Gastroesophageal sphincter (tissue), 4 donors: ENCODE measurements around the gene BAIAP2L1. TPM values are rescaled to one million over a fixed set of nuclear protein-coding genes. Genes with fewer than 3 reads are reported as not detected.

ENCODE experiments used
- ATAC-seq: fragments of 150-250 bp; one replicate; pipeline ENCODE4 v1.9.1; 2016; ENCODE audit warnings: mild to moderate bottlenecking, moderate library complexity
- H3K27ac ChIP-seq, 4 donors: fragments of 200-600 bp; sonication (generic) in 3 of 4; 1 replicate in 3 of 4; 2 replicates in 1 of 4; pipeline ENCODE4 v1.5.1; 2016 to 2019
- H3K27me3 ChIP-seq: fragments of 200-600 bp; sonication (generic); one replicate; pipeline ENCODE4 v1.5.1; 2019
- H3K36me3 ChIP-seq, 2 donors: fragments of 200-600 bp; sonication (generic); one replicate each; pipeline ENCODE4 v1.5.1; 2019; ENCODE audit warnings: control low read depth in 1 of 2
- H3K4me1 ChIP-seq, 3 donors: fragments of 200-600 bp; sonication (generic); 1 replicate in 2 of 3; 2 replicates in 1 of 3; pipeline ENCODE4 v1.5.1; 2016 to 2019; ENCODE audit warnings: control low read depth in 2 of 3
- H3K4me3 ChIP-seq, 2 donors: fragments of 200-600 bp; sonication (generic); one replicate each; pipeline ENCODE4 v1.5.1; 2019; ENCODE audit warnings: mild to moderate bottlenecking in 1 of 2, moderate library complexity in 1 of 2
- H3K9me3 ChIP-seq, 3 donors: fragments of 200-600 bp; sonication (generic); one replicate each; pipeline ENCODE4 v1.5.1; 2017 to 2019; ENCODE audit warnings: control low read depth in 2 of 3
- CTCF ChIP-seq, 4 experiments: fragments of 200-600 bp in 2 of 4; fragments of 450-650 bp in 2 of 4; sonication (generic) in 1 of 4; IDR thresholded peaks; one replicate each; pipeline ENCODE4 v1.5.1; 2017 to 2019; ENCODE audit warnings: antibody characterized with exemption in 4 of 4, mild to moderate bottlenecking in 2 of 4, moderate library complexity in 2 of 4
- EP300 ChIP-seq: sonication (generic); formaldehyde crosslinking; IDR thresholded peaks from one replicate; pipeline ENCODE4 v1.6.1; 2017; ENCODE audit warnings: antibody characterized with exemption, mild to moderate bottlenecking
- POLR2A ChIP-seq, 2 donors: fragments of 450-650 bp; IDR thresholded peaks; one replicate each; pipeline ENCODE4 v1.6.1; 2017; ENCODE audit warnings: antibody characterized with exemption in 2 of 2, mild to moderate bottlenecking in 2 of 2, moderate library complexity in 1 of 2
- POLR2AphosphoS5 ChIP-seq: sonication (generic); formaldehyde crosslinking; IDR thresholded peaks from one replicate; pipeline ENCODE4 v1.6.1; 2017; ENCODE audit warnings: antibody characterized with exemption
- WGBS, 2 donors: methylation state at CpG; one replicate each; pipeline ENCODE4 v1.1.5; 2018; ENCODE audit warnings: low coverage in 1 of 2; 5-methylcytosine and 5-hydroxymethylcytosine counted together
- total RNA-seq, 4 donors: library from RNA; depleted of rRNA; stranded (reverse); fragments of >200 nt; gene quantifications; one replicate each; pipeline ENCODE4 v1.1.0, GENCODE V29; 2016

BAIAP2L1 gene
- total RNA-seq, 4 donors from 2014 or later, result 0.13 to 6.7 (median 2.1) TPM

GRCh38 chr7:98365863-98366561 lies 34.9 kb downstream of the BAIAP2L1 start:
- no peaks in the 10 kb centered on the region for H3K36me3 ChIP-seq
- H3K4me3 ChIP-seq, result no peak overlapping the region
- H3K27me3 ChIP-seq, result peaks cover 15% of the 10 kb centered on the region
- ATAC-seq, result peak; percentile 78
- H3K4me1 ChIP-seq, result no peaks in the 10 kb centered on the region
- TF ChIP-seq POLR2A (IDR thresholded peaks at IDR 0.05) (no peak), EP300 (no peak)
- no peaks in the 10 kb centered on the region for H3K9me3 ChIP-seq
- H3K27ac ChIP-seq, result peak overlapping the region in 2 of 4 donors; percentile 24 to 26
- 79% methylated on average over 4 of the region's 11 CpGs; no CpG with 5 or more reads in 1 of the 2 donors for WGBS, 2 donors

- TF ChIP-seq POLR2AphosphoS5, result no peak
- TF ChIP-seq EP300, result no peak
- no peak for TF ChIP-seq CTCF (IDR thresholded peaks at IDR 0.05)
- no peak for TF ChIP-seq POLR2A (IDR thresholded peaks at IDR 0.05)
- 90 to 97% methylated on average over 5 to 8 of the region's 8 CpGs for WGBS, 2 donors
Observed at GRCh38 chr7:98364220-98364619, 36.7 kb downstream of the BAIAP2L1 start.

DNA sequence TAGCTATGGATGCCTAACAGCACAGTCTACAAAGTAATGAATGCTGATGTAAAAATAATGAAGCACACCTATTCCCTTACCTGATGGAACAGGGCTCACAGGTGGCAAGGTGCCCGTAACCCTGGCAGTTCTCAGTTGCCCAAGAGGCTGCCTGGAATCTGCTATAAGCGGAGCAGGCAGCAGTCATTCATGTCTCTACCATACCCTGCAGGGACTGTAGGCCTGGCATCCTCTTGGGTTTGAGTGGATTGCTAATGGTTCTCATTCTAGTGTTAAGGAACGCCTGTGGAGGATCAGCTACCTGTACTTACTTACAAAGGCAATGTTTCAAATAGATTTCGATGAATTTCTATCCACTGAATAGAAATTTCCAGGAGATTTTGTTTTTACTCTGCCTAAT lies 38.4 kb downstream of the BAIAP2L1 start:
- 7 to 78% methylated on average over 2 to 4 of the region's 4 CpGs for WGBS, 2 donors
- peaks cover 4% of the 10 kb centered on the region for H3K27me3 ChIP-seq
- ATAC-seq, result no peak

More at GRCh38 chr7:98364220-98364619, 36.7 kb downstream of the BAIAP2L1 start:
- Histone ChIP-seq H3K36me3 (no peaks in the 10 kb centered on the region), H3K27ac (no peak overlapping the region), H3K27me3 (peaks cover 15% of the 10 kb centered on the region), H3K9me3 (no peaks in the 10 kb centered on the region), H3K4me1 (no peaks in the 10 kb centered on the region), H3K4me3 (no peak overlapping the region)
- ATAC-seq, result no peak

DNA sequence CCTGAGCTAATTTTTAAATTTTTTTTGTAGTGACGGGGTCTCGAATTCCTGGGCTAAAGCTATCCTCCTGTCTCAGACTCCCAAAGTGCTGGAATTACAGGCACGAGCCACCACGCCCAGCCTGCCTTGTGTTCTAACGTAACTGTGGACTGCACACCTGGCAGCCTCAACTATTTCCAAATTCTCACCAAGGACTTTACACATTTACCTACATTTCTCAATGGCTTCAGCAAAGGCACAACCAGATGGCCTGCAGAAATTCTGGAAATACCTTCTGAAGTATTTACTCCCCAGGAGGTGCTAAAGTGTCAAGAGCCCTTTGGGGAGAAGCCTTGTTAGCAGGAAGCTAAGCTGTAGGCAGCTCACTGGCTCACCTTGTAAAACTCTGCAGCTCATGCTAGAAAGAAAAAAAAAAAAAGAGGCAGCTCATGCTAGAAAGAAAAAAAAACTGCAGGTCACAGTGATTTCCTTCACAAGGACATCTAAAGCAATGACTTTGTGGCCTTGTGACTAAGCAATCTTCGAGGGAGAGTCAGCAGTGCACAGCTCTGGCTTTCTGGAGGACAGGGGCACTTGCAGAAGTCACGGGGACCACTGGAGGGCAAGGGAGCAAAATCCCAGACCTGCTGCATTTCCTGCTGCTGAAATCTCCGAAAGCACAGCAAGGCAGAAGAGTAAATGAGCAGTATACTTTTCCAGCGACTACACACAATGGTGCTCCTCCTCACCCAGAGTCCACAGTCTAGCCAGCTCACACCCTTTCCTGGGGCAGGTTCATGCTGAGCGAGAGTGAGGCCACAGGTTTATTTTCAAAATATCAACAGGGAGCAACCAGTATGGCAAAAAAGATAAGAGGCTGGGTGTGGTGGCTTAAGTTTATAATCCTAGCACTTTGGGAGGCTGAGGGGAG lies 40.4 kb downstream of the BAIAP2L1 start:
- no peaks in the 10 kb centered on the region for H3K36me3 ChIP-seq
- H3K4me1 ChIP-seq, result no peaks in the 10 kb centered on the region
- 76 to 96% methylated on average over 4 to 9 of the region's 10 CpGs for WGBS, 2 donors
- no peak overlapping the region for H3K27ac ChIP-seq
- no peaks in the 10 kb centered on the region for H3K9me3 ChIP-seq
- TF ChIP-seq POLR2AphosphoS5 (no peak), EP300 (no peak), POLR2A (IDR thresholded peaks at IDR 0.05) (no peak), CTCF (IDR thresholded peaks at IDR 0.05) (no peak)
- ATAC-seq, result no peak
- H3K4me3 ChIP-seq, result no peak overlapping the region
- H3K27me3 ChIP-seq, result no peaks in the 10 kb centered on the region

More for the DNA sequence above, 38.4 kb downstream of the BAIAP2L1 start:
- H3K9me3 ChIP-seq, result no peaks in the 10 kb centered on the region
- no peak overlapping the region for H3K4me3 ChIP-seq
- no peaks in the 10 kb centered on the region for H3K4me1 ChIP-seq
- H3K36me3 ChIP-seq, result no peaks in the 10 kb centered on the region
- no peak overlapping the region for H3K27ac ChIP-seq
- no peak for TF ChIP-seq EP300
- TF ChIP-seq POLR2A (IDR thresholded peaks at IDR 0.05), result no peak
- no peak for TF ChIP-seq CTCF (IDR thresholded peaks at IDR 0.05)
- no peak for TF ChIP-seq POLR2AphosphoS5

DNA sequence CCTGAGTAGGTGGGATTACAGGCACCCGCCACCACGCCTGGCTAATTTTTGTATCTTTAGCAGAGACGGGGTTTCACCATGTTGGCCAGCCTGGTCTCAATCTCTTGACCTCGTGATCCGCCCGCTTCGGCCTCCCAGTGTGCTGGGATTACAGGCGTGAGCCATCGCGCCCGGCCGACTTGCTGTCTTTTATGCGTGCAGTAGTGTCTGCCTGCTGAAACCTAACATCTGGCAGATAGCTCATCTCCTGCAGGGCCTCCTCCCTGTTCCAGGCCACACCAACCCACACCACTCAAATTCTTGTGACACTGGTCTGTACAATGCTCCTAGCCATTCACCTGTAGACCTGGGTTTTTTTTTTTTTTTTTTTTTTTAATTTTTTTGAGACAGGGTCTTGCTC lies 41.5 kb downstream of the BAIAP2L1 start:
- Histone ChIP-seq H3K27me3 (no peaks in the 10 kb centered on the region), H3K4me1 (no peaks in the 10 kb centered on the region), H3K27ac (no peak overlapping the region), H3K4me3 (no peak overlapping the region), H3K36me3 (no peaks in the 10 kb centered on the region), H3K9me3 (no peaks in the 10 kb centered on the region)
- TF ChIP-seq CTCF (IDR thresholded peaks at IDR 0.05) (no peak), POLR2AphosphoS5 (no peak), EP300 (no peak), POLR2A (IDR thresholded peaks at IDR 0.05) (no peak)
- 89 to 100% methylated on average over 1 to 12 of the region's 13 CpGs for WGBS, 2 donors
- ATAC-seq, result no peak
